ENCODE measurements around the gene GALNT12.

The GALNT12 gene

DNA sequence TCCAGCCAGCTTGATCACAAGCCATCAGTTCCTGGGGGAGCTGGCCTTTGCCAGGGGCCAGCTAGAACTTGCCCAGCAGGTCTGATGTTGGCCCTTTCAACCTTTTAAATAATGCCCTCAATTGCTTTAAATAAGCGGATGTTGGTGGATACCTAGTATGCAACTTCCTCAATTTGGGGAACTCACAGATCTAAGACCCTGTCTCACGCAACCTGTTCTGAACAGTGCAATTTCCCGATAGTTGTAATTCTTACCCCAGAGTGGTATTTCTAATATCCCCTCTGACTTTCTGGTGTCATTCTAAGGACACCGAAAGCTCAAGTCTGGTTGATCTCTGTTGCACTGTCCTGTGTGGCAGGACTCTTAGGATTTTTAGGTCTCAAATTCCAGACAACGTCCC lies 23.1 kb downstream of the GALNT12 start:
- no peak for DNase-seq (ENCODE audit: low read depth in 1 of 2, low spot score in 1 of 2)

DNA sequence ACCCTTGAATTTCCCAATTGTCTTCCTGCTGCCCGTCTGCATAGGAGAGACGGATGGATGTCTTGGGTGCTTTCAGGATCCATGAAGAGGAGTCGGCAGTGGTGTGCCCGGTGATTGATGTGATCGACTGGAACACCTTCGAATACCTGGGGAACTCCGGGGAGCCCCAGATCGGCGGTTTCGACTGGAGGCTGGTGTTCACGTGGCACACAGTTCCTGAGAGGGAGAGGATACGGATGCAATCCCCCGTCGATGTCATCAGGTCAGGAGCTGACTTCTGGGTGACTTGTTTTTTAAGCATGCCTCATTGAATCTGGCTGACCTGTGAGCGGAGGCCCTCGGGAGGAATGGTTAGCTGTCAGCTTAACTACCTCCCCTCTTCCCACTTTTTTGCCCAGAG lies 24.2 kb downstream of the GALNT12 start:
- no peak for DNase-seq (ENCODE audit: low read depth in 1 of 2, low spot score in 1 of 2)

DNA sequence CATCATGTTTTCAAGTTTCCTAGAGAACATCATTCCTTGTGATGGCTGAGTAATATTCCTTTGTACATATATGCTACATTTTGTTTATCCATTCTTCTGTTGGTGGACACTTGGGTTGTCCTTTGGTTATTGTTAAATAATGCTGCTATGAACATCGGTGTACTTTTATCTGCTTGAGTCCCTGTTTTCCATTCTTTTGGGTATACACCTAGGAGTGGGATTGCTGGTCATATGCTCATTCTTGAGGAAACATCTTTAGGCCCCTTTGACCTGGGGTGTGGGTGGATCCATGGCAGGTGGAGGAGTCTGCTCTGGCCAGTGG lies 25.3 kb downstream of the GALNT12 start:
- no peak for DNase-seq (ENCODE audit: low read depth in 1 of 2, low spot score in 1 of 2)

DNA sequence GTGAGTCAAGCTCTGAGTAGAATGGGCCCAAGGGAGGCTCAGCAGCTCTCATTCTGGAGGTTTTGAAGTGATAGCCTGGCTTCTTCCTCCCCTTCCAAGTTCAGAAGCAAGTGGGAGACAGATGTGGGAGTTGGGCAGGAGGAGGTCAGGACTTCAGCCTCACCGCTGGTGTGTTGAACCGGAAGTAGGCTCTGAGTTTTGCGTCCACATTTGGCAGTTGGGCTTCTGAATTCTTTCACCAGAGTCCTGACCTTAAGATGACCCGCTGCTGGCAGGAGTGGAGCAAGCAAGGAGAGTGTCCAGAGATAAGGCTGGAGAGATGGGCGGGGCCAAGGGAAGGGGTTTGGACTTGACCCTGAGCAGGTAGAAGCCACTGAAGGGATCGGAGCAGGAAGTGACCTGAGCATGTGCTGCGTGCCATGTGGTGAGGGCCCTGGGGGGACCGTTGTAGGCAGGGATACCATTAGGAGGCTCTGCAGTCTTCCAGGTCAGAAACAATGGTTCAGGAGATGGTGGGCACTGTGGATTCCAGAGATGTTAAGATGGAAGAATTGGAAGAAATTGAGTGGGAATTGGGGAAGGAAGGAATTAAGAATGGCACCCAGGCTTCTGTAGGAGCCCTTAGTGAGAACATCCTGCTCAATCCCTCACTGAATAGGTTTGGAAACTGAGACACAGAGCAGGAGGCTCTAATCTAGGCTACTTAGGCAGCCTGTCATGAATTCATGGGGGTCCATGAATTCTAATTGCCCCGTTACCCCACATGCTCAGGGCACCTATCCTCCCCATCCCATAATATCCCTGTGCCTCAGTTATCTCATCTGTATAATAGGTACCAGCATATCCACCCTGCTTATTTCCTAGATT lies 25.9 kb downstream of the GALNT12 start:
- no peak for DNase-seq (ENCODE audit: low read depth in 1 of 2, low spot score in 1 of 2)

DNA sequence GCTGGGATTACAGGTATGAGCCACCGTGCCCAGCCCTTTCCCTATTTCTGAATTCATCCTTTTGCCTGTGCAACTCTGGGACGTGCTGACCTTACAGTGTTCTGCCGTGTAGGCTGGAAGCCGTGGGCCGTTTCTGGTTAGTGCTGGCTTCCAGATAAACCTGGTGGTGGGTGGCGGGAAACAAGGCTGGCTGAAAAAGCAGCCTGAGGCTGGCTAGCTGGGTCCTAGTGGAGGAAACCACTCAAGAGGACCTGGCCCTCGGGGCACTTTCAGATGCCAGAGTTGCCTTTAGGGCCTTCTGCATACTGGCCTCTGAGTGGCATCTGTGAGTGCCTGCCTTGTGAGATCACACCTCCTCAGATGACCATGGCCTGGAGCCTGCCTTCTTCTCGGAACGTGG lies 26.9 kb downstream of the GALNT12 start:
- no peak for DNase-seq (ENCODE audit: low read depth in 1 of 2, low spot score in 1 of 2)

DNA sequence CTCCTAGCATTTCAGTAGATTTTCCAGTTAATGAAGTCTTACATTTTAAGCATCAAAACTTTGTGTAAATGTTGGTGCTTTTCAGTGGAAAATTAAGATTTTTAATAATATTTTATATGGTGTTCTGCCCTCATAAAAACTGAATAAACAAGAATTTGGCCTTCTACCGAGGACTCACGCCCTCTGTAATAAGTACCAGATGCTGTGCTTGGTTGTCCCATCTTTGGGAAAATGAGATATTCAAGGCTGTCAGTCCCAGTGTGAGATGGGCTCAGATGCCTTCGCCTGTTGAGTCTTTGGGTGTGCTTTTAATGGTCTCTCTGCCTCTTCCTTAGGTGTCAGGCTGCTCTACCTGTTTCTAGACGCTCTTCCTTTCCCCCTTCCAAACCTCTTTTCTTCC lies 28.7 kb downstream of the GALNT12 start:
- no peak for DNase-seq (ENCODE audit: low read depth in 1 of 2, low spot score in 1 of 2)

DNA sequence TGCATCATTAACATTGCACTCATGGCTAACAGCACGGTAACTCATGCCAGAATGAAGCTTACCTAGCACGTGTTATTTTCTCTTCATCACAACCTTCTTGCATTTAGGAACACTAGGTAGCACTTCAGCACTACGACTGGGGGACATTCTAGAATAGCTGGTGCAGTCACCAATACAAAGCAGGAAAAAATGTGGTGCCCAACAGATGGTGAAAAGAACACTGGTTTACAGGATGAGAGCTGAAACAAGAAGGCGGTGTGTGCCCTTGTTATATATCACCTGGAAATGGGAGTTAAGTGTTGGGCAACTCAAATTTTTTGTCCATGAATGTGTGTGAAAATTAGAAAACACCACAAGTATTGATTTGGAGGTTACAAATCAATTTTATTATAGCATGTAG lies 30.0 kb downstream of the GALNT12 start:
- DNase-seq (ENCODE audit: low read depth in 1 of 2, low spot score in 1 of 2): no peak

DNA sequence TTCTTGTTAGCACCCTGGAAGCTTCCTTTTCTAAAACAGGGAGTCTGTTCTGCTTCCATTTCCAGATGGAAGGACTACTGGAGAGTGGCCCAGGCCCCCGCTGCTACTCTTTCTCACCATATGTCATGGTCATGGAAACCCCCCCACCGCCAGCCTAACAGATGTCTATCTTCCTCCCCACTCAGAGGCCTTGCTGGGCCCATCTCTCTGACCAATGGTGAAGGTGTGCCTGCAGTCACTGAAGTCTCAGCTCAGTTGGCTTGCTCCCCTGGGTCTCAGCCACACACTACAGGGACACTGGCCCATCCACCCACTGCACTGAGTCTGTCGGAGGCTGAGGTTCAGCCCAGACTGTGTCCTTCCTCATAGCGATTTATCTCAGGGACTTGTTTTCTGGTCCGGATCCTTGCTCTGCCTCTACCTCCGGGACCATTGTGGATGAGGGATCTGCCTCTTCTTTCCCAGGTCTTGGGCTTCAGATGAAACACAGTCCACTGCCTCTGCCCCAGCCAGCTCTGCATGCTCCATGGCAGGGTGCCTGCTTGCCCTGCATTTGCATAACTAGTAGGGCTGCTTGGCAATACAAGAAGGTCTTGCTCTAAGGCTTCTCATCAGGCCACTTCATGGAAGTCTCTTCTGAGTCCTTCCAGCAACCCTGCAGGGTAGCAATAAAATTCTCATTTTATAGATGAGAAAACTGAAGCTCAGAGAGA lies 30.8 kb downstream of the GALNT12 start:
- no peak for DNase-seq (ENCODE audit: low read depth in 1 of 2, low spot score in 1 of 2)

DNA sequence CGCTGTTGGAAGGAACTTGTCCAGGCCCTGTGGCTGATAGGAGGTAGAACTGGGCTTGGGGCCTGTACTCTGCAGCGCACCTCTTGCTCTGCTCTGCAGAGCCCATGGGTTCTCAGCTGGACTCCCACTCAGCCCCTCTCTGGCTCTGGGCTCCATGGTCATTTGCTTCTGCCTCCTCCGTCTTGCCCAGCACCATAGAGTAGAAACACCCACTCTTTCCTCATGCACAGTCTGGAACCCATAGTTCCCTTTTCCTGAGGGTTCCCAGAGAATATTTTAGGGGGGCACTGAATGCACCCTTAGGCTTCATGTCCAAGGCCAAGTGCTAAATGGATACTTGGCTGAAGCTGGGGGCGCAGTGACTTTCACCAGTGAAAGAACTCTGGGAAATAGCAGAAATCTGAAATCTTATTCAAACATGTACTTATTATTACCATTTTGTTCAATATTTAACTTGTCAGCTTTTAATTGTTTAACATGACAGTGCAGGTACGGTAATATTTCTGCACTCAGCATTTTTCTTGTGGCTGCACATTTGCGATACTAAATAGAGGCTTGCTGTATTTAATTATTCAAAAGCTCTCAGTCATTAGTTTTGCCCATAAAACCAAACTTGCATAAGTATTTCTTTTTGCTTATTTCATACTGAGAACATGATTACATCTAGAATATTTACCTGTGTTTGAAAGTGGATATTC lies 31.5 kb downstream of the GALNT12 start:
- no peak for DNase-seq (ENCODE audit: low read depth in 1 of 2, low spot score in 1 of 2)

DNA sequence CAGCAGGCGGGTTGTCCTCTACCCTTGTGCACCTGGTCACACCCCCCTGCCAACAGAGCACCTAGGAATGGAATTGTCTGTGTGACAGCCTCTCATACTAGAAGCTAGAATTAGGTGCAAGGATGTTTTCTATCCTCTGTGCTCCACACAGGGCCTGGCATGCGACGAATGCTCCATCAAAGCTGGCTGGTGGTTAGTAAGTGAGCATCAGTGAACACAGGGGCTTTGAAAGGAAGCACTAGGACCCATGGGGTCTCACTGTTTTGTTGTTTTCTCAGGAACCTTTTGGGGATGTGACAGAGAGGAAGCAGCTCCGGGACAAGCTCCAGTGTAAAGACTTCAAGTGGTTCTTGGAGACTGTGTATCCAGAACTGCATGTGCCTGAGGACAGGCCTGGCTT lies 32.3 kb downstream of the GALNT12 start:
- no peak for DNase-seq (ENCODE audit: low read depth in 1 of 2, low spot score in 1 of 2)

DNA sequence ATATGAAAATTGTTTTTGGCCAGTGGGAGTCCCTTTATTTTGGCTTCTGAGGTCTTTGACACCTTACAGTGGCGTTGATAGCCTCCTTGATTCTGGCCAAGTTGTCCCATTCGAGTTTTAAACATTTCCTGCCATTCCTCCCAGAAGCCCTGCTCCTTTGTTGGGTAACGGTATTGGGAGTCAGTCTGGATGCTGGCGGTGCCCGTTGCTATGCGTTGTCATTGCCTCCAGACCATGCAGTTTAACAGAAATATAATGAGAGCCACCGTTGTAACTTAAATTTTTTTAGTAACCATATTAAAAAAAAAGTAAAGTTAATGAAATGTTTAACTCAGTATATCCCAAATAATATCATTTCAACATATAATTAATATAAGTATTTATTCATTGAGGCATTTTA lies 35.0 kb downstream of the GALNT12 start:
- DNase-seq (ENCODE audit: low read depth in 1 of 2, low spot score in 1 of 2): no peak

DNA sequence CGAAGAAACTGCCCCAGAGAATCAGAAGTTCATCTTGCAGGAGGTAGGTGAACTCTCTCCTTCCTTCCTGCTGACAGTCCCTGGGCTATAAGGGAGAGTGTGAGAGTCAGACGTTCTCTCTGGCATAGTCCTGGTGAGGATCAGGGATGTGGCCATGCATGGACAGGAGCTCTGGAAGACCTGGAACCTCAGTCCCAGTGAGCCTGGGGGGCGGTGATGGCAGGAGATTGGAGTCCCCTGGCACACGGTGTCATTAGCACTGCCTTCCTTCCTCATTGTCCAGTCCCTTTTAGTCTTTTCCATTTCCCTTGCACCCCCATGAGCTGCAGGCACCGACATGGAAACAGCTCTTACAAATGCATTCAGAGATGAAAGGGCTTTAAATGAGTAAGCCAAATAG lies 38.6 kb downstream of the GALNT12 start:
- DNase-seq (ENCODE audit: low read depth in 1 of 2, low spot score in 1 of 2): no peak

DNA sequence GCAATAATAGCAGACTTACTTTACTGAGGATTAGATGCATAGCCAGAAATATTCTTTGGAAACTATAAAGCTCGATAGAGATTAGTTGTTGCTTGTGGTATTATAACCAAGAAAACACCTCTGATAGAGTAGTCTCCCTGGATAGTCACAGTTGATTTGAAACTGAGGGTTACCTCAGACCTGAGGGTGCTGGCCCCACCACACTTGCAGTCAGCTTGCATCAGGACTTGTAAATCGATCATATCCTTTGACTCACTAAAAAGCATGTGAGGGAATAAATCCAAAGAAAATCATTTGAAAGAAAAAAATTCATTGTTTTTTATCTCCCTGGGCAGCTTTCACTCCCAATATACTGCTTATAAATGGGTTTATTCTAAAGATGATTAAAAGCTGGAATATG lies 39.4 kb downstream of the GALNT12 start:
- no peak for DNase-seq (ENCODE audit: low read depth in 1 of 2, low spot score in 1 of 2)

DNA sequence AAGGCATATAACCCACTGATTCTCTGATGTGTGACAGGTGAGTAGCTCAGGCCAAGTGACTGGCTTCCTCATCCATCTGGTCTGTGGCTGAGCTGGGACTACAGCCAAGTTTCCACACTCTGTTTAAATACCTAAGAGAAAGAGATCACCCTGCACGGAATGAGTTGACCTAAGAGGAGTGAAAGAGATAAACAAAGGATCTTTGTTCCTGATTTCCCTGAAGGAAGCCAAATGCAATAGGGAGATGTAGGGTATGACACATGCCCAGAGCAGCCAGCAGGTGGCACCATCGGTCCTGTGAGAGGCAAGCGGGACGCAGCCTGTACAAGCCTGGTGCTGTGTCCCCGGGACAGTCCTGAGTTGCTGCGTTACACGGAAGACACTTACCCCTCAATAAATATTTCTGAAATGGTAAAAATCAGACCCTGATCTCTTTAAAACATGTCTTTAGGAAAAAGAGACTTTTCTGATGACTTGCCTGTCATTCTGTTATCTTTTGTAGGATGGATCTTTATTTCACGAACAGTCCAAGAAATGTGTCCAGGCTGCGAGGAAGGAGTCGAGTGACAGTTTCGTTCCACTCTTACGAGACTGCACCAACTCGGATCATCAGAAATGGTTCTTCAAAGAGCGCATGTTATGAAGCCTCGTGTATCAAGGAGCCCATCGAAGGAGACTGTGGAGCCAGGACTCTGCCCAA lies 41.1 kb downstream of the GALNT12 start:
- DNase-seq (ENCODE audit: low read depth in 1 of 2, low spot score in 1 of 2): peak; percentile 39 to 63

DNA sequence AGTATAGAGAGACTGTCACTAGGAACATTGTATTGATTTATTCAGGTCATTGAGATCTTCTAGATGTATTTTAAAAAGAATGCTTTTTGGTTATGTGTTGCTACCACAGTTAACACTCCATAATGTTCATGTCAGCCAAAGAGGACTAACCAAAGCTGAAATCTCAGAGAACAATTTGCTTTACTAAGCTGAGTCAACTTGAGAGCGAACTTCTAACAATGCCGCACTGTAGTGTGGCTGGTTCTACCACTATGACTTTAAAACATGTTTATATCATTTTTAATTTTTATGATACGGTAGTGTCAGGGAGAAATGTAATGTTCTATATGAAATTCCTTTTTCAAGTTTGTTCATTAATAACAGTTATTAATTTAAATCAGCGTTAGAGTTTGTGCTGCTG lies 42.1 kb downstream of the GALNT12 start:
- no peak for DNase-seq (ENCODE audit: low read depth in 1 of 2, low spot score in 1 of 2)

DNA sequence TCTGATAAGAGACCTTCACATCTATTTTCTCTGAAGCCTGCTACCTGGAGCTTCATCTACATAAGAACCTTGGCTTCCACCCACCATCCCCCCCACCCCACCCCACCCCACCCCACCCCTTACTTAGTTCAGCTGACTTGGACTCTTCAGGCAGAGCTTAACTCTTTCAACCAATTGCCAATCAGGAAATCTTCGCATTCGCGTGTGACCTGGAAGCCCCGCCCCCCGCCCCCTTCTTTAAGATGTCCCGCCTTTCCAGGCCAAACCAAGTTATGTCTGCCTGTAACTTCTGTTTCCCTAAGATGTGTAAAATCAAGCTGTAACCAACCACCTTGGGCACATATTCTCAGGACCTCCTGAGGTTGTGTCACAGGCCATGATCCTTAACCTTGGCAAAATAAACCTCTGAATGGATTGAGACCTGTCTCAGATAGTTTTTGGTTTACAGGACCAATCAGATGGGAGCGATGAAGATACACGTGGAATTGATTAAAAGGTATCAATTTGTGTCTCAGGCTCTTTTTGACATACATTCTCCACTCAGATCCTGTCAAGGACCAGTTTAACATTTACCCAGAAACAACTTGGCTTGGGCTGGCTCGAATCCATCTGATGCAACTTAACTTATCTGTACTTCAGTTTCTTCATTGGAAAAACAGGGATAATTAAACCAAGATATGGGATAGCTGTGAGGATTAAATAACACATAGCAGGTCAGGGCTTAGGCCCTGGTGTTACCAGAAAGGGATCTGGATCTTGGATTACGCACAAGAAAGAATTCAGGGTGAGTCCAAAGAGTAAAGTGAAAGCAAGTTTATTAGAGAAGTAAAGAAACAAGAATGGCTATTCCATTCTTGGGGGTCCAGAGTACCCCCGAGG lies 43.6 kb downstream of the GALNT12 start:
- no peak for DNase-seq (ENCODE audit: low read depth in 1 of 2, low spot score in 1 of 2)

DNA sequence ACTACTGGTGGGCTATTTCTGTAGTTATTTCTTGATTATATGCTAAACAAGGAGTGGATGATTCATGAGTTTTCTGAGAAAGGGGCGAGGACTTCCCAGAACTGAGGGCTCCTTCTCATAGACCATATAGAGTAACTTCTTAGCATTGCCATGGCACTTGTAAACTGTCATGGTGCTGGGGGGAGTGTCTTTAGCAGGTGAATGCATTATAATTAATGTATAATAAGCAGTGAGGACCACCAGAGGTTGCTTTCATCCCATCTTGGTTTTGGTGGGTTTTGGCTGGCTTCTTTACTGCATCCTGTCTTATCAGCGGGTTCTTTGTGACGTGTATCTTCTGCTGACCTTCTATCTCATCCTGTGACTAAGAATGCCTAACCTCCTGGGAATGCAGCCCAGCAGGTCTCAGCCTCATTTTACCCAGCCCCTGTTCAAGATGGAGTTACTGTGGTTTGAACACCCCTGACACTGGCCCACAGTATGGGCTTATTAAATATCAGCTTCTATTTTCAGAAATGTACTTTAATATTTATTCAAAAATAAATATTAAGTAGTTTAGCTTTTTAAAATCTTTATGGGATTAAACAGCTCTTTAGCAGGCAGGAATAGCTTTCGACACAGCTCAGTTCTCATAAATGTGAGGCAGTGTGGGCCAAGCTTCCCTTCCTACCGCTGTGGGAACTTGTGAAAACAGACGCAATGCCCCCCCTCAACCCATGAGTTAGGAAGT lies 44.4 kb downstream of the GALNT12 start:
- DNase-seq (ENCODE audit: low read depth in 1 of 2, low spot score in 1 of 2): no peak

DNA sequence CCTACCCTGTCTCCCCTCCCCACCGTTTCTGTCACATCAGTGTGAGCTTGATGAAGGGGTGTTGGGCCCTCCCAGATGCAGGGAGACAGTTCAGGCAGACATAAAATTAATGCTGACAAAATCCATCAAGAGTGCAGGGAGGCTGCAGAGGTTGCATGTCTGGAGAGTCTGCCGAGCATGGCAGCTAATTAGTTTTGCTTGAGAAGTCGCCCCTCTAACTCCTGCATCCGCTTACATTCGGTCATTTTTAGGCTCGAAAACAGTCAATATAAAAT lies 44.9 kb downstream of the GALNT12 start:
- no peak for DNase-seq (ENCODE audit: low read depth in 1 of 2, low spot score in 1 of 2)

DNA sequence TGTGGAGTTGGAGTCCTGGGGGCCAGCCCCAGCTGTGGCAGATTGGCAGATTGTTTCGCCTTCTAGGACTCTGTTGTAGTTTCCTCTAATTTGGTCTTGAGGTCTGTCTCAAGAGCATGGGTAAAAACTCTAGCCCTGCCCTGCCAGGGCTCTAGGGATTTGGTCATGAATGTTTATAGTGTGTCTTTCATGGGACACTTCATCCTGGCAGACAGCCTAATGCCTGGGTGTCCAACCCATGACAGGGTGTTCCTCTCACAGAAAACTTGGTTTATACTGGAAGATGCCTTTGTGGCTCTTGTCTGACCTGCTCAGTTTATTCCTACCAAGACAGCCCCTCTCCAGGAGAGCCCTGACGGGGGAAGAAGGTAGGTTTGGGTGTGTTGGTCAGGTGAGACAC lies 45.5 kb downstream of the GALNT12 start:
- DNase-seq (ENCODE audit: low read depth in 1 of 2, low spot score in 1 of 2): no peak

DNA sequence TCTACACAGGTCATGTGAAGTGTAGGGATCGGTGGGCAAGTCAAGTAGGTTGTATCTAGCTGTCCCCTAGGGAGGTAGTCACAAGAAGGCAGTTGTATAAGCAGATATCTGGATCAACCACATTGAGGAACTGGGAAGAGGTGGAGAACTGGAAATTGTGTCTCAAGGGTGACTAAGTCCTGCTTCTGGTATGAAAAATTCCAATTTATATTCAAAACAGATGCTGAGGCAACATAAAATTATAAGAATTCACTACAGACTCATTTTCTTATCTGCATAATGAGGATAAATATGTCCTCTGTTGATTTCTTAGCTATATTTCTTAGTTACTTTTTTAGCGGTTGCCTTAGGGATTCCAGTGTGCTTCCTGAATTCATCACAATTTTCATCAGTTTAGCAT lies 46.8 kb downstream of the GALNT12 start:
- no peak for DNase-seq (ENCODE audit: low read depth in 1 of 2, low spot score in 1 of 2)

Measured in stimulated activated CD4-positive, alpha-beta T cell treated with anti-CD3 and anti-CD28 coated beads, Interleukin-15, amount 100 ng/mL, for 1 hour (primary cell).